ENCODE data around the gene MRC1. TPM values are rescaled to one million over a fixed set of nuclear protein-coding genes. Genes with fewer than 3 reads are reported as not detected.

Gene MRC1
- total RNA-seq, 2 experiments from 2014 or later: not detected

DNA sequence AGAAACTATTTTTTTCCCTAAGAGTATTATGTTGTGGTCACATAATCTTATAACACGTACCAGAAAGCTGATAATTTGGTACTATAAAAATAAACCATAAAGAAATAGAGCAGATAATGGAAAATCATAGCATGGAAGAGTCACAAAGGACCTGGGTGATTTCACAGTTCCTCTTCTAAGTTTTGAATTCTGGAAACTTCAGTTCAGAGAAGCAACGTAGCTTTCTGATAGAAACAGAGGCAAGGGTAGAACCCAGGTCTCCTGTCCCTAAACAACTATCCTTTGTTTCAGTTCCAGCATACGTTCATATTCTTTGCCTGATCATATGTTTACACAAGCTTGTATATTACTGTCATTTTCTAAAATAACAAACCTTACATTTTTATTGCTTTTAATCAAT, 47.9 kb downstream of the MRC1 start:
- Mint-ChIP-seq H3K4me1 (ENCODE audit: low read depth) (peaks cover 3% of the 10 kb centered on the region), H3K27ac (no peak overlapping the region), H3K4me3 (no peak overlapping the region), H3K9me3 (peaks cover 3% of the 10 kb centered on the region), H3K36me3 (ENCODE audit: low read depth) (no peaks in the 10 kb centered on the region), H3K27me3 (no peaks in the 10 kb centered on the region)
- ChIA-PET POLR2A (interaction anchor here (0.5 kb wide), 1 partner anchor 1116 kb away, joined by 3 read pairs; no protein-coding TSS in a partner anchor), CTCF (no interaction called here)
- ATAC-seq (no peak), DNase-seq (no peak)
- TF ChIP-seq, protein P1, sequence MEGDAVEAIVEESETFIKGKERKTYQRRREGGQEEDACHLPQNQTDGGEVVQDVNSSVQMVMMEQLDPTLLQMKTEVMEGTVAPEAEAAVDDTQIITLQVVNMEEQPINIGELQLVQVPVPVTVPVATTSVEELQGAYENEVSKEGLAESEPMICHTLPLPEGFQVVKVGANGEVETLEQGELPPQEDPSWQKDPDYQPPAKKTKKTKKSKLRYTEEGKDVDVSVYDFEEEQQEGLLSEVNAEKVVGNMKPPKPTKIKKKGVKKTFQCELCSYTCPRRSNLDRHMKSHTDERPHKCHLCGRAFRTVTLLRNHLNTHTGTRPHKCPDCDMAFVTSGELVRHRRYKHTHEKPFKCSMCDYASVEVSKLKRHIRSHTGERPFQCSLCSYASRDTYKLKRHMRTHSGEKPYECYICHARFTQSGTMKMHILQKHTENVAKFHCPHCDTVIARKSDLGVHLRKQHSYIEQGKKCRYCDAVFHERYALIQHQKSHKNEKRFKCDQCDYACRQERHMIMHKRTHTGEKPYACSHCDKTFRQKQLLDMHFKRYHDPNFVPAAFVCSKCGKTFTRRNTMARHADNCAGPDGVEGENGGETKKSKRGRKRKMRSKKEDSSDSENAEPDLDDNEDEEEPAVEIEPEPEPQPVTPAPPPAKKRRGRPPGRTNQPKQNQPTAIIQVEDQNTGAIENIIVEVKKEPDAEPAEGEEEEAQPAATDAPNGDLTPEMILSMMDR (IDR thresholded peaks at IDR 0.05): no peak
- intact Hi-C loops (cut with micrococcal nuclease): no loop called here

DNA sequence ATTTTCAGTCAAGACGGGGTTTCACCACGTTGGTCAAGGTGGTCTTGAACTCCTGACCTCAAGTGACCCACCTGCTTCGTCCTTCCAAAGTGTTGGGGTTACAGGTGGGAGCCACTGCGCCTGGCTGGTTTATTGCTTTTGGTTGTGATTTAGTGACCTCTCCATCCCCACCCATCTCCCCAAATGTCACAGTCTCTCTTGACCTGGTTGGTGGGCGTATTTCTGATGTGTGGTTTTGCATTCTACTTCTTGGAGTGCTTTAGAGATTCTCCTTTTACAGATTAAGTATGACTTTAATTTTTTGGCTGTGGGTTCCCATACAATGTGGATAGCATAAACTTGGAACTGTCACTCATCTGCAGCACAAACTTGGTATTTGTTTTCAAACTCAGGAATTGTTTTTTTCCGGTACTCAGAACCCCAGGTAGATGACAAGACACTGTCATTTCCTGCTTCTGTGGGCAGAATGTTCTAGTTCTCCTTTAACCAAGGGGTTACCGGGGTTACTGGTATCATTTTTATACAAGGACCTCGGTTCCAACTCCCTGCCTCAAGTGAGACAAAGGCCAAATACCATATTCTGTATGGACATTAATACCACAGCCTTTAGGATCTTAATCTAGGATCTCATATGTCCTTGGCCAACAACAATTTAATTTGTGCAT, 50.5 kb downstream of the MRC1 start:
- Mint-ChIP-seq H3K4me3 (no peak overlapping the region), H3K36me3 (ENCODE audit: low read depth) (no peaks in the 10 kb centered on the region), H3K27ac (no peak overlapping the region), H3K9me3 (peaks cover 2% of the 10 kb centered on the region), H3K4me1 (ENCODE audit: low read depth) (peaks cover 3% of the 10 kb centered on the region), H3K27me3 (peaks cover 2% of the 10 kb centered on the region)
- CTCF ChIA-PET: interaction anchor here (0.8 kb wide), 1 partner anchor 12 kb away, joined by 3 read pairs; no protein-coding TSS in a partner anchor
- TF ChIP-seq, protein P1 (IDR thresholded peaks at IDR 0.05): no peak
- DNase-seq: no peak
- POLR2A ChIA-PET: interaction anchor here (1.0 kb wide), 1 partner anchor 12 kb away, joined by 3 read pairs; no protein-coding TSS in a partner anchor
- intact Hi-C loops (cut with micrococcal nuclease): no loop called here
- ATAC-seq: no peak

DNA sequence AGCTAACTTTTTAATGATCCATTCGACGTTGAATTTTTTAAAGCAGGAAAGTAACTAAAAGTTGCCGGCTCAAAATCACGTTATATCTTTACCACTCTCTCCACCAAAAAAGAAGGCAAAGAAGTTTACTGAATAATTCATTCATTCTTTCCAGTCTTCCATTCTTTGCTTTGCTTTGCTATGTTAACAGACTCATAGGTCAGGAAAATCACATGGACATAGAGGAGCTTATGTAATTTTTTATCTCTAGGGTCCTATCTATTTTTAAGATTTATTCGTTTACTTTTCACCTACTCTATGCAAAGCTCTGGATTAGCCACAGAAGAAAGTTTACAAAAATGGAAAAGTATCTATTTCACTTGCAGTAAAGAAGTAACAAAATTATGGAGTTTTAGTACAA, 52.6 kb downstream of the MRC1 start:
- DNase-seq (no peak), ATAC-seq (no peak)
- no peak overlapping the region for H3K4me3 Mint-ChIP-seq
- CTCF ChIA-PET: no interaction called here
- intact Hi-C loops (cut with micrococcal nuclease): no loop called here
- H3K36me3 Mint-ChIP-seq (ENCODE audit: low read depth): no peaks in the 10 kb centered on the region
- no peak overlapping the region for H3K27ac Mint-ChIP-seq
- H3K9me3 Mint-ChIP-seq: peaks cover 2% of the 10 kb centered on the region
- TF ChIP-seq, protein P1 (IDR thresholded peaks at IDR 0.05): no peak
- POLR2A ChIA-PET: no interaction called here
- H3K4me1 Mint-ChIP-seq (ENCODE audit: low read depth): peaks cover 3% of the 10 kb centered on the region
- H3K27me3 Mint-ChIP-seq: peaks cover 2% of the 10 kb centered on the region

DNA sequence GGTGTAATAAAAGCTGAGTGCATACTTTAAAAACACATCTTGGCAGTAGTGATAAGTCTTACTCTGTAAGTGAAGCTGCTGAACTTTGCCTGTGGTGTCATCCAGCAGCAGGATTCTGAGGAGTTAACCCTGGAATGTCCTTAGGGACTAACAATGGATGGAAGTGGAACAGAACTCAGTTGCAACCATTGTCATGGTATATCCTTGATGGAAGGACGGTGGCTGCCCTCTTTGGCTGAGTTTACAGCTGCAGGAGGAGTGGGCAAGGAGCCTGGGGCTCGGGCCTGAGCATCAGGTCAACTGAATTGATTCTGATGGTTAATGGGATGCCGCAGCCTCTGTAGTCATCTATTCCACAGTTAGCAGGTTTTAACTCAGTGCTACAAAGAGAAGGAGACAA, 56.2 kb downstream of the MRC1 start:
- H3K9me3 Mint-ChIP-seq: no peaks in the 10 kb centered on the region
- H3K27ac Mint-ChIP-seq: no peak overlapping the region
- no peaks in the 10 kb centered on the region for H3K36me3 Mint-ChIP-seq (ENCODE audit: low read depth)
- intact Hi-C loops (cut with micrococcal nuclease): no loop called here
- ChIA-PET POLR2A (no interaction called here), CTCF (no interaction called here)
- ATAC-seq (no peak), DNase-seq (no peak)
- H3K4me1 Mint-ChIP-seq (ENCODE audit: low read depth): no peaks in the 10 kb centered on the region
- peaks cover 2% of the 10 kb centered on the region for H3K27me3 Mint-ChIP-seq
- TF ChIP-seq, protein P1 (IDR thresholded peaks at IDR 0.05): no peak
- no peak overlapping the region for H3K4me3 Mint-ChIP-seq

DNA sequence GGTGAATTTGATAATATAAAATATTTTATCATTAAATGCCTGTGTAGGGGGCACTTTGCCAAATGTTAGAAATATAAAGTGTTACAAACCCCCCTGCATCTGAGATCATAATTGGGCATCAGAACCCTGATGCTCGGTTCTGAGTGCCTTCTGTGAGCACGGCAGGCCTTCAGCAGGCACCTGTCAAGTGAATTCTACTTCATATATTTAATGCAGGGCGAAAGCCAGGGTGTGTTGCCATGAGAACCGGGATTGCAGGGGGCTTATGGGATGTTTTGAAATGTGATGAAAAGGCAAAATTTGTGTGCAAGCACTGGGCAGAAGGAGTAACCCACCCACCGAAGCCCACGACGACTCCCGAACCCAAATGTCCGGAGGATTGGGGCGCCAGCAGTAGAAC, 57.2 kb downstream of the MRC1 start:
- H3K27me3 Mint-ChIP-seq: peaks cover 2% of the 10 kb centered on the region
- H3K27ac Mint-ChIP-seq: no peak overlapping the region
- intact Hi-C loops (cut with micrococcal nuclease): no loop called here
- DNase-seq (no peak), ATAC-seq (no peak)
- CTCF ChIA-PET: no interaction called here
- no peaks in the 10 kb centered on the region for H3K4me1 Mint-ChIP-seq (ENCODE audit: low read depth)
- no peaks in the 10 kb centered on the region for H3K9me3 Mint-ChIP-seq
- no peaks in the 10 kb centered on the region for H3K36me3 Mint-ChIP-seq (ENCODE audit: low read depth)
- TF ChIP-seq, protein P1 (IDR thresholded peaks at IDR 0.05): no peak
- POLR2A ChIA-PET: no interaction called here
- H3K4me3 Mint-ChIP-seq: no peak overlapping the region

All from activated CD8-positive, alpha-beta T cell treated with anti-CD3 and anti-CD28 coated beads for 36 hours (primary cell).